ENCODE measurements around the gene PROZ.

PROZ gene

GRCh38 chr13:113120300-113121182 lies 37.9 kb upstream of the PROZ start:
- DNase-seq (ENCODE audit: low spot score) = no peak

- no peak for DNase-seq (ENCODE audit: low spot score)
Observed at GRCh38 chr13:113121183-113121927, 37.1 kb upstream of the PROZ start.

DNA sequence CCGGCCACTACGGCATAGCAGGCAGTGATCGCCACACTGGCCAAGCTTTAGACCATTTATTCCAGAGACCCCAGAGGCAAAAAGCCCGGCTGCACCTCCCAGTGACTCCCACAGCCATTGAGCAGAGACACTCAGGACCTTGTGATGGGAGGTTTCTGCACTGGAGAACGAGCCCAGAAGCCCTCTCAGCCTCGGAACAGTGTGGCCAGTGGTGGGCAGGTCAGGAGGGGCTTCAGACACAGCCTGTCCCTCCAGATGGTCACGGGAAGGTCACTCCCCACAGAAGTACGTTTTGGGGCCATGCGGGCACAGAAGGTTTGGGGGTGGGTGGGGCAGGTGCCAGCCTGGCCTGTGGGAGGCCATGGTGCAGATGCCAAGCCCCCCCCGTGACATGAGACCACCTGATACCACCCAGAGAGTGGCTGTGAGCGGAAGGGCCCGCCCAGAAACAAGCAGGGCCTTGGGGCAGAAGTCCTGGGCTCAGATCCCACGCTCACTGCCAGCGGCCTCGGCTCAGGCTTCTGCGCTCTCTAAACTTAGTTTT lies 36.4 kb upstream of the PROZ start:
- DNase-seq (ENCODE audit: low spot score) = no peak

- no peak for DNase-seq (ENCODE audit: low spot score)
Observed at GRCh38 chr13:113122550-113123225, 35.8 kb upstream of the PROZ start, which contains the start of gene F10. Gene F10 (plus strand): TSS chr13:113122799. CDS start chr13:113122856, 57 bp downstream.

DNA sequence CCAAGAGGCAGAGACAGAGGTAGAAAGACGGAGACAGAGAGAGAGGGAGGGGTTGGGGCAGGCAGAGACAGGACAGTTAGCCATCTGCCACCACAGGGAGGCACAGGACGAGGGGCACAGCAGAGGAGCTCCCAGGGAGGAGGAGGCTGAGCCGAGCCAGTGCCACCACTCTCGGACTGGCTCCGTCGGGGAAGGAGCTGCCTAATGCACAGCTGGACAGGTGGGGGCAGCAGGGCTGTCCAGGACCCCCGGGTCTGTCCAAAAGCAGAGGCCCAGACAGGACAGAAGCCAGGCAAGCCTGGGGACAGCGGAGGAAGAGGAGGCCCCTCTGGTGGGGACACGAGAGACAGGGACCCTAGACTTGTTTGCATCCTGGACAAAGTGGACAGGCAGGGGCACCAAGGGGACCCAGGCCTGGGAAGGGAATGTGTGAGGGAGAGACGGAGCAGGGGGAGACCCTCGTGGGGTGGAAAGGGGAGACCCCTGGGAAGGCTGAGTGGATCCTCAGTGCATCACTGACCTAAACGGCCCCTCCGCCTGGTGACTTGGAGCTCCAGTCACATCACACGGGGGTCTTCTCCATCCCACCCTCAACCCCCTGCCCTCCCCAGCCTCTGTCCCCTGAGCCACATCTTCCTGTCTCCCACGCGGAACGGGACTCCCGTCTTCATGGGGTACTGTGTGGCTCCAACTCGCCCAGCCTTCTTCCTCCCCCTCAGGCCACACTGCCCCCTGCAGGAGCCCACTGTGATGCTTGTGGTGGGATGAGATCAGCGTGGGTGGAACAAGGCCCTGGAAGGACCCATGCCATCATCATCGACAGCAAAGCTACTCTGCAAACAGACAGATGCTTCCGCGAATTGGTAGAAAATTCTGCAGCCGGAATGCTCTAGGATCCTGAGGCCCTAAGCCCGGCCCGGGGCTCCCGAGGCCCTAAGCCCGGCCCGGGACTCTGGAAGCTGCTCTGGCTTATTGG lies 34.9 kb upstream of the PROZ start:
- DNase-seq (ENCODE audit: low spot score) = no peak

DNA sequence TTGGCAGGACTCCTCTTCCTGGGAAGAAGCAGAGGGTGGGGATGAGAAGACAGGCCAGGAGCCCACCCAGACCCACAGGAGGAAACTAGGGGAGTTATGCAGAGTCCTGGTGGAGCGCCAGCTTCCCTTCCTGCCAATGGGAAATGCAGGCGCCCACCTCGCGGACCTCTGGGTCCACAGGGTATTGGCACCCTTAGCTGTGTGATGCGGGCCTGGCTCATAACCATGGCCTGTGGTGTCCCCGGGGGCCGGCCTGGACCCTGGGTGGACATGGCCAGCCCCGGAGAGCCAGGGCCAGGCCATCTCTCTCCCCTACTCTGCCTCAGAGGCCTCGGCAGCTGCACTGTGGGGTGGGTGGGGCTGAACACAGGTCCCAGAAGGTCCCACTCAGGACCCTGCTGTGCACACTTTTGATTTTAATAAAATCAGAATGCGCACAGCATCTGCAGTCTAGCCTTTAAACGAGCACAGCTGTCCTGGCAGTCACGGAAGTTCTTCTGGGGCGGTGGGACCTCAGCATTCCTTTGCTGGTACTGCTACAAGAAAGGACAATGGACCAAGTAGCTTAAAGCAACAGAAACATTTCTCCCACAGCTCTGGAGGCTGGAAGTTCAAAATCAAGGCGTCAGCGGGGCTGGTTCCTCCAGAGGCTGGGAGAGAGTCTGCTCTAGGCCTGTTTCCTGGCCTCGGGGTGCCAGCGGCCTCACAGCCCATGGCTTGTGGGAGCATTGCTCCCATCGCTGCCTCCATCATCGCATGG lies 34.1 kb upstream of the PROZ start:
- no peak for DNase-seq (ENCODE audit: low spot score)

- DNase-seq (ENCODE audit: low spot score) = no peak
Observed at GRCh38 chr13:113125506-113126264, 32.8 kb upstream of the PROZ start.

GRCh38 chr13:113126265-113127150 lies 31.9 kb upstream of the PROZ start:
- no peak for DNase-seq (ENCODE audit: low spot score)

GRCh38 chr13:113129480-113129879 lies 29.0 kb upstream of the PROZ start:
- DNase-seq (ENCODE audit: low spot score) = no peak

DNA sequence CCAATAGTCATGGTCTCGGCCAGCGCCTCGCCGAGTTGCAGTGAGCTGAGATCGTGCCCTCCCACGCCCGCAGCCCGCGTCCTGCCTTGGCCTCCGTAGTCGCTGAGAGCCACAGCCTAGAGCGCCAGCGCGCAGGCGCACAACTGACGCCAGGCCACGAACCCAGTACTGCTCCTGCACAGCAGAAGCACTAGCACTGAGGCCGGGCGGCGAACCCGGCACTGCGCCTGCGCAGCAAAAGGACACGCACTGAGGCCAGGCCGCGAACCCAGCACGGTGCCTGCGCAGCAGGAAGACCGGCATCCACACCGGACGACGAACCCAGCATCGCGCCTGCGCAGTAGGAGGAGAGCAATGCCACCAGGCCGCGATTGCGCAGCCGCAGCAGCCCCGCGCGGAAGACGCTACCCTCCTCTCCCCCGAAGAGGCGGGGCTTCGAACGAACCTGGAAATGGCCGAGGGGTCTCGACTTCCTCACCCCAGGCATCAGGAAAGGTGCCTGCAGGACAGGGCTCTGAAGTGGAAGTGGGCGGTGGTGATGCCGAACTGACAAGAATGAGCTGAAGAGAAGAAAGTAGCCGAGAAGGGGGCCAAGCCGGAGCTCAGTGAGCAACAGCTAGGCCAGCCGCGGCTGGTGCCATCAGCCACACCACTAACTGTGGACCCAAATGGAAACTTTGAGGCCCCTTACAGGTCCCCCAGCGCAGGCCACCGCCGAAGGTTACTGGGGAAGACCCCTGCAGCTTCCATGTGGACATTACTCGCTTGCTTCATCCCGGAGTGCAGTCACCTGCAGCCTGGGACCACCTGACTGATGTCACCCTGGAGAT lies 28.3 kb upstream of the PROZ start:
- DNase-seq (ENCODE audit: low spot score) = no peak

GRCh38 chr13:113135281-113135760 lies 23.1 kb upstream of the PROZ start:
- no peak for DNase-seq (ENCODE audit: low spot score)

DNA sequence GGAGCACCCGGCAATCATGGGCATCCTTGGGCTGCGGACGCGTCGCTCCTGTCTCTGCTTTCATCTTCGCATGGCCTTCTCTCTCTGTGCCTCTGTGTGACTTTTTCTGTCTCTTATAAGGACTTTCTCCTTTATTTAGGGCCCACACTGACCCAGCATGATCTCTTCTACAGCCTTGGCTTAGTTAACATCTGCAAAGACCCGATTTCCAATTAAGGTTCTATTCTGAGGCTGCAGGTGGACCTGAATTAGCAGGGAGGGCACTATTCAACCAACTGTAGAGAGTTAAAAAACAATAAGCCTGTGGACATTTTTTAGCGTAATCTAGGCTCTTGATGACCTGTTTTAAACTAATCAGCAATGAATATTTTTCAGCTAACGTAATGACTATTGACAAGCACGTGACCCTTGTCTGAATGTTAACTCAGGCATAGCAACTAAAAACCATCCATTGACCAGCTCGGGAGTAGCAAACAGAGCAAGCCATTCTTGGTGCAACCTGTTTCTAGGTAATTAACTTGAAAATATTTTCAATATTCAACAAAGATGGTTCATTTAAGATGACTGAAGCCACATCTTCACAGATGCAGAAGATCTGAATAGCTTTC lies 20.7 kb upstream of the PROZ start:
- no peak for DNase-seq (ENCODE audit: low spot score)

GRCh38 chr13:113138792-113139551 lies 19.5 kb upstream of the PROZ start:
- no peak for DNase-seq (ENCODE audit: low spot score)

DNA sequence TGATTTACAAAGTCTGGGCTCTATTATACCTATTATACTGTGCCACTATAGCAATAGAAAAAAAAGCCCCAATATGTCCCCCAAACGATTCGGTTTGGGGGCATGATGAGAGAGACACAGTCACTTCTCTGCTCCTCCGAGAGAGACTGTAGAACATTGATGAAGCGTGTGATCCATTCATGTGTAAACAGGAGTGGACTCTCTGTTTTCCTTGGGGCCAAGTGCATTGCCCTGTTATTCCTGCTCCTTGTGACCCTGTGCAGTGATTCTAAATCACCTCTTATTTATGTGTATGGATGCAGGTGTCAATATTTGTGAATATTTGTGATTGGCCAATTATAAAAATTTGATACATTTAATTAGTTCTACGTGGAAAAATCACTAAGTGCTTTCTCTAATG lies 18.9 kb upstream of the PROZ start:
- no peak for DNase-seq (ENCODE audit: low spot score)

DNA sequence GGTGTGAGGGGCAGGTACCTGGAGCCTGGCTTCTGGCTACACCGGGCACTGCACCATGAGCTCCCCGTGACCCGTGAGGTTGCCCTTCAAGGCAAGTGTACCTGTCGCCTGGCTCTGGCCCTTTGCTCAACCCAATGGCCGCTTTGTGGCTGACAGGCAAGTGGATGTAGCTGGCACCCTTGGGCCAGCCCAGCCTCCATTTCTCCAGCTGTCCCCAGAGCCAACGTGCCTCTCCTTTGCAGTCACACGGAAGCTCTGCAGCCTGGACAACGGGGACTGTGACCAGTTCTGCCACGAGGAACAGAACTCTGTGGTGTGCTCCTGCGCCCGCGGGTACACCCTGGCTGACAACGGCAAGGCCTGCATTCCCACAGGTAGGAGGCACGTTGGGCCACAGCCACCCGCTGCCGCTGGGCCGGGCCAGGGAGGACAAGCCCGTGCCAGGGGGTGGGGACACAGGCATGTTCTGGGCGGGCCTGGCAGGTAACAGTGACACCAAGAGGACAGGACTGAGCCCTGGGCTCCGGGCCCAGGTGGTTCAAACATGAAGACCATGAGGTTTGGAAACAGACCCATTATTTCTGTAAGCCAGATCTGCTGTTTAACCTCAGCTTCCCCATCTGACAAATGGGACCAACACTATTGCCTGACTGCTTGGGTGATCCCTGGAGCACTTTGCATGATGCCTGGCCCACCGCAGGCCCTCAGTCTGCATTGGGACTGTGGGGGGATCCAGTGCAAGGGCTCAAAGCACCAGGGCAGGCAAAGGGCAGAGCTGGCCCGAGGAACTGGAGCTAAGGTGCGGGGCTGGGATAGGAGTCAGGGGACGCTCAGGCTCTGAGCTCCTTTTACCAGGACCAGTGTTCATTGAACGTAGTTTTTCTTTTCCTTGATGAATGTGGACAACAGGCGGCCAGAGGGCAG lies 17.5 kb upstream of the PROZ start:
- DNase-seq (ENCODE audit: low spot score) = no peak
